DOHH2 (cell line): ENCODE results near the gene MOXD1.

ENCODE experiments used
- CTCF ChIP-seq: fragments of 200-600 bp; sonication (generic); IDR thresholded peaks from one replicate; pipeline ENCODE4 v1.5.1; 2014; ENCODE audit warnings: antibody characterized with exemption, mild to moderate bottlenecking, low read depth, low read length; ENCODE audit not compliant: poor library complexity, severe bottlenecking
- EZH2phosphoT487 ChIP-seq: fragments of 200-600 bp; sonication (generic); IDR thresholded peaks from 2 replicates; pipeline ENCODE4 v1.6.1; 2017; ENCODE audit warnings: borderline replicate concordance, mild to moderate bottlenecking, antibody characterized with exemption, low read length, moderate library complexity, mixed read lengths

GRCh38 chr6:132362442-132363185, 38.7 kb downstream of the MOXD1 start:
- TF ChIP-seq CTCF (no peak), EZH2phosphoT487 (no peak)
